ENCODE measurements around the gene HERC2. TPM values are rescaled to one million over a fixed set of nuclear protein-coding genes. Genes with fewer than 3 reads are reported as not detected.
A peak's percentile ranks its signal among the peaks of the same experiment; 100 is the strongest.
"Not testable (repeated sequence)": the region's sequence is repeated elsewhere in the genome, so short reads cannot be mapped to it uniquely, and the experiment has no call there.

The HERC2 gene
- total and polyA plus RNA-seq, 2 donors: 37.9 to 50.1 TPM

DNA sequence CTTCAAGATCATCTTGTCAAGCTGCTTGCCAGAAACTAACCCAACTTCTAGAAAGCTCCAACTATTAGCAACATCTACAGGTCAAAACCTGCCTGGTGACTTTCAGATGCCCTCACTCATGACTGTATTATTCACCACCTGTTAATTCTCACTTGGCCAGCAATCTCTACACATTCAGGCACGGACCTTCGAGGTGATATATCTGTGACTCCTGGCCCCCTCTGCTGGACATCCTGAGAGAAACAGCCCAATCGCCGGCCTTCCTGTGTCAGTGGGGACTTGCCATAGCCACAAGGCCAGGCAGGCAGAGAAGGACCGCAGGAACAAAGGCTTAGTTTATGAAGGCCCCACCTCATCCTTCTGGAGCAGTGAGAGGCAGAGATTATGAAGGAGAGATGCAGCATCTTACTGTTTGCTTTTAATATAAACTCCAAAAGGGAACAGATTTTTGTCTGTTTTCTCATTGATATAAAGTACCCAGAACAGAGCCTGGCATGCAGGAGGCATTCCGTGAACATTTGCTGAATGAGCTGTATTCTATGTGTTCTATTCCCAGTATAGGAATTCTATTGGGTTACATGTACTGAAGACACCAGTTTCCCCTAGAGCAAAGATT lies 198.5 kb downstream of the HERC2 start:
- Histone ChIP-seq H3K4me1 (ENCODE audit: insufficient read depth) (no peaks in the 10 kb centered on the region), H3K36me3 (ENCODE audit: insufficient read depth) (peaks cover 2% of the 10 kb centered on the region), H3K27ac (ENCODE audit: low read depth) (no peak overlapping the region), H3K4me3 (ENCODE audit: low read depth, low read length) (no peak overlapping the region)
- 22% methylated on average over 6 of the region's 6 CpGs for WGBS
- peak; percentile 48 for DNase-seq (ENCODE audit: extremely low spot score)

DNA sequence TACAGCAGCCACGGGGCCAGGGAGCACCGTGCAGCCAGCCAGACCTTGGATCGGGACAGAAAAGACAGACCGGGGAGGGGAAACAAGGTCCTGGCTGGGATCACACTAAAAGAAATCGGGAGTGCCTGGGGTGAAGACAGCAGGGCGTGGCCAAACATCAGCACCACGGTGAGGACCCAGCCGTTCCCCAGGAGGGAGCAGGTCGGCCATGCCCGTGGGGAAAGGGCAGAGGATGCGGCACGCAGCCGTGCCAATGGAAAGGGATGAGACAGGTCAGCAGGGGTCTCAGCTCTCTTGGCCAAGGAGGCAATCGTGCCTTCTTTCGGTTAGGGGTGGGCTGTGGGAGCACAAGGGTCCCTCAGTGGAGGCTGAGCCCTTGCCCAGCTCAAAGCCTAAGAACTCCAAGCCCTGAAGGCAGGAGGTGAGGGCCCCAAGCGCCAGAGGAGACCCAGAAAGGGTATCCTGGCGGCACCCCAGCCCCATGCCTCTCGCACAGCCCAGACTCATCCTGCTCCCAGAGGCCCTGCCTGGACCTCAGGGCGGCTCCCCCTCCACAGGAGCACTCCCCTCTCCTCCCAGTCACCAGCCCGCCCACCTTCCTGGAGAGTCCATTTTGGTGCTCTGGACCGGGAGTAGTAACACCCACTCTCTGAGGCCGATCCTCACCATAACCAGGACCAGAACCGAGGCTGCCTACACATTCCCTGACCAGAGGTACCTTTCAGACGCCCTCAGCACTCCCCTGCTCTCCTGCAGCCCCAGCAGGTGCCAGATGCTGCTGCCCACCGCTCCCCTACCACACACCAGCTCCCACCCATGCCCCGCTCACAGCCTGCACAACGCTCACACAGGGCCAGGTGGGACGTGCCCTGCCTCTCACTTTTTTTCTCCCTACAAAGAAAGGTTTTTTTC lies 199.7 kb downstream of the HERC2 start:
- DNase-seq (ENCODE audit: extremely low spot score): no peak
- Histone ChIP-seq H3K27ac (ENCODE audit: low read depth) (no peak overlapping the region), H3K4me1 (ENCODE audit: insufficient read depth) (no peaks in the 10 kb centered on the region), H3K4me3 (ENCODE audit: low read depth, low read length) (no peak overlapping the region), H3K36me3 (ENCODE audit: insufficient read depth) (peaks cover 2% of the 10 kb centered on the region)
- 91% methylated on average over 28 of the region's 28 CpGs for WGBS

DNA sequence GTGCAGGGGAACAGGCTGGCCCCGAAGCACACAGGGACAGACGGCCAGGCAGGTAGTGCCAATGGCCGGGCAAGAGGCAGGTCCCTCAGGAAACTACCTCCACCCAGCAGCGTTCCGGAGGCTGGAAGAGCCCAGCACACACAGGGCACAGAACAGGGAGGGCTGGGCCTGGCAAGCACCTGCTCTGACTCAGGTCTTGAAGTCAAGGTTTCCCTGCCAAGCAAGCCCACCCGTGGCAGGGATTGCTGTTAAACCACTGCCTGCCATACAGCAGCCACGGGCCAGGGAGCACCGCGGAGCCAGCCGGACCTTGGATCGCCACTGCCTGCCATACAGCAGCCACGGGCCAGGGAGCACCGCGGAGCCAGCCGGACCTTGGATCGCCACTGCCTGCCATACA lies 200.4 kb downstream of the HERC2 start:
- DNase-seq (ENCODE audit: extremely low spot score); H3K4me3 ChIP-seq (ENCODE audit: low read depth, low read length); H3K27ac ChIP-seq (ENCODE audit: low read depth); H3K36me3 ChIP-seq (ENCODE audit: insufficient read depth); H3K4me1 ChIP-seq (ENCODE audit: insufficient read depth): not testable (repeated sequence)
- 95% methylated on average over 11 of the region's 16 CpGs for WGBS

DNA sequence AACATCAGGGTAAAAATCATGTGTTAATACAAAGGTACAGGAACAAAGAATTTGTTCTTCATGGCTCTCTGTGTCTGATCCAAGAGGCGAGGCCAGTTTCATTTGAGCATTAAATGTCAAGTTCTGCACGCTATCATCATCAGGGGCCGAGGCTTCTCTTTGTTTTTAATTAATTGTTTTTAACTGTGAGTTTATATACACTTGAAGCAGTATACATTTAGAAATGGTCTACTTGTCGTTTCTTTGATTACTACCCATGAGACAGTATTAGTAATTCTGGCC lies 201.7 kb downstream of the HERC2 start:
- Histone ChIP-seq H3K27ac (ENCODE audit: low read depth) (no peak overlapping the region), H3K36me3 (ENCODE audit: insufficient read depth) (peaks cover 4% of the 10 kb centered on the region), H3K4me3 (ENCODE audit: low read depth, low read length) (no peak overlapping the region), H3K4me1 (ENCODE audit: insufficient read depth) (no peaks in the 10 kb centered on the region)
- WGBS: 92% methylated on average over 4 of the region's 4 CpGs
- no peak for DNase-seq (ENCODE audit: extremely low spot score)

DNA sequence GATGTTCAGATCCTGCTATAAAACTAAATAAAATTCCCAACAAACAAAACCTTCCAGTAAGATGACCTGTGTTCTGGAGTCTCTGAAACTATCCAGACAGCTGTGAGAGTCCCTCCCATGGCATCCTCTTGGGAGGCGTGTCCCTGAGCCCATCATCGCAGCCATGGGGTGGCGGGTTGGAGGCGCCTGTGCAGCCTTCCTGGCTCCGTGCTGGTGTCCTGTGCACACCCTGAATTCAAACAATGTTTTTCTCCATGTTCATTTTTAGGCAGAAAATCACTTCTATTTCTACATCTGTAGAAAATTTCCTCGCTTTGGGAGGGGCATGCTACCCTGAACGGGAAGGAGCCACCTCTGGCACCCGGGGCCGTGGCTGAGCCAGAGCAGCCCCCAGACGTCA lies 203.4 kb downstream of the HERC2 start:
- peaks cover 4% of the 10 kb centered on the region for H3K36me3 ChIP-seq (ENCODE audit: insufficient read depth)
- no peak overlapping the region for H3K27ac ChIP-seq (ENCODE audit: low read depth)
- H3K4me3 ChIP-seq (ENCODE audit: low read depth, low read length): no peak overlapping the region
- H3K4me1 ChIP-seq (ENCODE audit: insufficient read depth): no peaks in the 10 kb centered on the region
- WGBS: 93% methylated on average over 10 of the region's 10 CpGs
- DNase-seq (ENCODE audit: extremely low spot score): no peak

GRCh38 chr15:28118083-28118482 lies 203.9 kb downstream of the HERC2 start:
- H3K36me3 ChIP-seq (ENCODE audit: insufficient read depth): peaks cover 4% of the 10 kb centered on the region
- DNase-seq (ENCODE audit: extremely low spot score): no peak
- H3K4me3 ChIP-seq (ENCODE audit: low read depth, low read length): no peak overlapping the region
- WGBS: 91% methylated on average over 11 of the region's 11 CpGs
- H3K27ac ChIP-seq (ENCODE audit: low read depth): no peak overlapping the region
- no peaks in the 10 kb centered on the region for H3K4me1 ChIP-seq (ENCODE audit: insufficient read depth)

DNA sequence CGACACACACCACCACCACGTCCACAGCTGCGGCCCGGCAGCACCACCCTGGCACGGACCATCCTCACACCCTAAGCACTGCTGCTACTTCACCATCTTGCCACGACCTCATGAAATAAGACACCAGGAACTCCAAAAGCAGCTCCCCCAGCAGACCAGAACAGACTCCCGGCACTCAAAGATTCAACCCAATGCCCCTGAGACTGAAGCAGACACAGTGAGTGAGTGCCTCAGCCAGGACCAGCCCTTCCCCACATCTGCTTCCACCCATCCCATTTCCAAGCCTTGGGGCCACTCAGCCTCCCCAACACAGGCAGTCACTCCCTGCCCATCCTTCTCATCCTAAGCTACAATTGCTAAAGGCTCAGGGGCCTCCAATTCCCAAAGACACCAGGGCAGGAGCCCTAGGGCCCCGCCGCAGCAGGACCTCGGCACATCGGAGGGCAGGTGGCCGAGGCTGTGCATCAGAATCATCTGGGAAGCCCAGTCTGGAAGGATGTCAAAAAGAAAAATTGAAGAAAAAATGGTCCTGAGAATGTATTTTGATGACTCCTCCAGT lies 204.5 kb downstream of the HERC2 start:
- Histone ChIP-seq H3K27ac (ENCODE audit: low read depth) (no peak overlapping the region), H3K4me1 (ENCODE audit: insufficient read depth) (no peaks in the 10 kb centered on the region), H3K4me3 (ENCODE audit: low read depth, low read length) (no peak overlapping the region), H3K36me3 (ENCODE audit: insufficient read depth) (peaks cover 4% of the 10 kb centered on the region)
- 89% methylated on average over 12 of the region's 12 CpGs for WGBS
- no peak for DNase-seq (ENCODE audit: extremely low spot score)

- Histone ChIP-seq H3K4me1 (ENCODE audit: insufficient read depth) (no peaks in the 10 kb centered on the region), H3K27ac (ENCODE audit: low read depth) (no peak overlapping the region), H3K36me3 (ENCODE audit: insufficient read depth) (peaks cover 4% of the 10 kb centered on the region), H3K4me3 (ENCODE audit: low read depth, low read length) (no peak overlapping the region)
- DNase-seq (ENCODE audit: extremely low spot score): no peak
- WGBS: 96% methylated on average over 42 of the region's 42 CpGs
Observed at GRCh38 chr15:28116521-28117431, 205.2 kb downstream of the HERC2 start.

DNA sequence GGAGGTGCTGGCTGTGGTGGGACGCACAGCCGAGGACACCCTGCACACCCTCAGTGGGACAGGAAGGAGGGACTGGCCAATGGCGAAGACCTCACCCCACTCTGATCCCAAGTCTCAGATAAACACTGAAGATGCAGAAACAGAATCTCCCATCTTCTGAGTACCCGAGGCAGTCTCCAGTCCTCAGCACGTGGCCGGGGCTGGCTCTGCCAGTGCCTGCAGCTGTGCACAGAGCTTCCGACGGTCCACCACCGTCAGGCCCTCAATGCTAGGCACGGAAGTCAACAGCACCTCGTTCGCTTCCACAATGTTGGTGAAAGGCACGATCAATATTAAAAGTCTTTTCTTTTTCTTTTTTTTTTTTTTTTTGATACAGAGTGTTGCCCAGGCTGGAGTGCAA lies 206.1 kb downstream of the HERC2 start:
- Histone ChIP-seq H3K4me1 (ENCODE audit: insufficient read depth) (no peaks in the 10 kb centered on the region), H3K36me3 (ENCODE audit: insufficient read depth) (peaks cover 4% of the 10 kb centered on the region), H3K27ac (ENCODE audit: low read depth) (no peak overlapping the region), H3K4me3 (ENCODE audit: low read depth, low read length) (no peak overlapping the region)
- WGBS: 91% methylated on average over 13 of the region's 13 CpGs
- DNase-seq (ENCODE audit: extremely low spot score): no peak

DNA sequence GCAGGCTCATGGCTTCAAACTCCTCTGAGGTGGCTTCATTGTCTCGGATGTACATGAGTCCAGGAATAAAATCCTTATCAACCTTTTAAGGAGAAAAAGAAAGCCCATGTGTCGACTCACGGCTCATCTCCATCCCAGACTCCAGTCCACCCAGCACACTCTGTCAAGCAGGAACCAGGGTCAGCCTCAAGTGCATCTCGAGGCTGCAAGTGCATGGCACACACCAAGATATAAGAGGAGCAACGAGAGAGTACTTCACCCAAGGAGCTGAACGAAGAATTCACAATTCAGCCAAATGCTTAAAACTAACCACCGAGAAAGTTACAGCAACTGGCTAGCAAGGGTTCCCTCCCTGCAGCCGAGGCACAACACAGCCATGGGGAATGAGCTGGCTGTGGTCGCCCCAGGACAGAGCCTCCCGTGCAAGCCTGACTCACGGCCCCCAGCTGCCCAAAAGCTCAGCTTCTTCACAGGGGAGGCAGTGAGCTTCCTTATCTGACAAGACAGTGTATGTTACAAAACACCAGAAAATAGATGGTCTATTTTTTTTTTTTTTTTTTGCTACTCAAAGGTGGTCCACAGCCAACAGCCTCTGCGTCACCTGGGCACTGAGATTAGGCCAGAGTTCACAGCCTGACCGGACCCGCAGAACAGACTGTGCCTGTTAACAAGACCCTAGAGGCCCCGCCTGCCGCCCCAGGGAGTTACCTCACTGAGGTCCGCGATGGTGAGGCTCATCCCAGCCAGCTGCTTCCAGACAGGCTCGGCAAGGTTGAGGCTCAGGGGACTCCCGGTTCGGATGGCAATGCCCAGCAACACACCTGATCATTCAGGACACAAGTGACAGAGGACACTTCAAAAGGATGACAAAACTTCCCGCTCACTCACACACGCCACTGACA lies 207.0 kb downstream of the HERC2 start:
- Histone ChIP-seq H3K36me3 (ENCODE audit: insufficient read depth) (peaks cover 2% of the 10 kb centered on the region), H3K4me3 (ENCODE audit: low read depth, low read length) (no peak overlapping the region), H3K27ac (ENCODE audit: low read depth) (no peak overlapping the region), H3K4me1 (ENCODE audit: insufficient read depth) (no peaks in the 10 kb centered on the region)
- WGBS: 91% methylated on average over 23 of the region's 23 CpGs
- DNase-seq (ENCODE audit: extremely low spot score): no peak

GRCh38 chr15:28114114-28114455 lies 207.9 kb downstream of the HERC2 start:
- no peak overlapping the region for H3K4me3 ChIP-seq (ENCODE audit: low read depth, low read length)
- no peak overlapping the region for H3K27ac ChIP-seq (ENCODE audit: low read depth)
- H3K36me3 ChIP-seq (ENCODE audit: insufficient read depth): peaks cover 2% of the 10 kb centered on the region
- DNase-seq (ENCODE audit: extremely low spot score): no peak
- 96% methylated on average over 4 of the region's 4 CpGs for WGBS
- no peaks in the 10 kb centered on the region for H3K4me1 ChIP-seq (ENCODE audit: insufficient read depth)

DNA sequence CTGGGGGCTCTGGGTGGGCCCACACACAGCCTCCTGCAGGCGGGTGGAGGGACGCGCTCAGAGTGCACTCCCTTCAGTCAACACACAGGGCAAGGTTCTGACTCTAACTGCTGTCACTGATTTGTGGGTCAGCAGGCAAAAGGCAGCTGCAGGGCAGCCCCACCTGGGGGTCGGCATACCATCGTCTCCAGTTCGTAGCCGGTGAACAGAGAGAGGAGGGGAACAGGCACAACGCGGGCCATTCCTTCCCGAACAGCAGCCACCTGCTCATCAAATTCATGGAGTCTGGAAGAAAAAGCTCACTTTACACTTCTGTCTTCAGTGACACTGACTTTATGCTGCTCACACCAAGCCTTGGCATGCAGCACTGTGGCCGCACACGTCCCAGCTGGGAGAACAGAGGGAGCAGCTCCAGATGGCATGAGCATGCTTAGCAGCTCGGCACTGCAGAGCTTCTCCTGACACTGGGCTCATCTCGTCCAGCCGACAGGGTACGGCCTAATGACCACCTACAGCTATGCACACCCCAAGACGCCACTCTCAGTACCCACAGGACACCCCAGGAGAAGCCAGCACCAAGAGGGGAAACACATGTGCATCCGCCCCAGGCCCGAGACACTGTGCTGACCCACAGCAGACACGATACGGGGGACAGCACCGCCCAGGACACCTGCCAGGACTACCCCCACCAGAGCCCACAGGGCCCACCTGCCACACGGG lies 208.4 kb downstream of the HERC2 start:
- Histone ChIP-seq H3K4me1 (ENCODE audit: insufficient read depth) (no peaks in the 10 kb centered on the region), H3K27ac (ENCODE audit: low read depth) (no peak overlapping the region), H3K4me3 (ENCODE audit: low read depth, low read length) (no peak overlapping the region), H3K36me3 (ENCODE audit: insufficient read depth) (peaks cover 2% of the 10 kb centered on the region)
- 95% methylated on average over 23 of the region's 23 CpGs for WGBS
- DNase-seq (ENCODE audit: extremely low spot score): no peak
